ENCODE data around the gene UTP15. TPM values are rescaled to one million over a fixed set of nuclear protein-coding genes. Genes with fewer than 3 reads are reported as not detected.

Gene UTP15
- total RNA-seq, 1 donor from 2014 or later: 19.6 TPM

DNA sequence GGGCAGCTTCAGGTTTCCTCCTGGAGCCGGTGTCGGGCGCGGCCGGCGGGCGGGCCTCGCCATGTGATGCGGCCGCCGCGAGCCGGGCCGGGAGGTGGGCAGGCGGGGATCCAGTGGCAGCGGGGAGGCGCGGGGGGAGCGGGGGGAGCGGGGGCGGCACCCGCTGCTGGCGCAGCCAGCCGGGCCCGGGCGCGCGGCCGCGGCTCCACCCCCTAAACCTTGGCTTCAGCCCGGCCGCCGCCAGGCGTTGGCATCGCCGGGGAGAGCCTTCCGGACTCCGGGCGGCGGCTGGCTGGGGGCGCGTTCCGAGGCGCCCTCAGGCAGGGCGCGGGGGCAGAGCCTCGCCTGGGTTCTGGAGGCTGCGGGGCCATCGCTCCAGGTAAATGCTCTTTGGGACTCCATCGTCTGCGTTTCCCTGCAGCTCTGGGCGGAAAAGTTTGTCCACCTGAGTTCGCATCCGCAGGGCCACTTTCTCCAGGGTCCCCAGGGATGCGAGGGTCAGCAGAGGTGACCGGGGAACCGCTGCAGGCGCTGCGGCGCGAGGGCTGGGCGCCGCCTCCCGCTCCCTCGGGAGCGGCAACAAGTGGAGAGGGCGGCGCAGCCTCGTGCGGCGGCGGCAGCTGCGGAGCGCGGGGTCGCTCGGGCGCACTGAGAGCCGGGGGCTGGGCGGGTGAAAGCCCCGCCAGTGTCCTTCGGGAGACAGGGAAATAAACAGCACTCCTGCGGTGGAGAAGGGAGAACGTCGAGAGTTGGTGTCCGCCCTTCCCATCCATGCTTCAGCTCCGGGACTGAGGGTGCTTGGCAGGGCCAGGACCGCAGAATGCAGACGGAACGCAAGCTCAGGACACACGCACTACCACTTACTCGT lies 60.6 kb downstream of the UTP15 start, which contains the start of gene ARHGEF28:
Gene ARHGEF28 (plus strand): TSS at position 253 of the 868 bp plus-strand sequence. CDS start 58,656 bp downstream, outside the sequence.
- peak within 1 kb of the TSS; percentile 76 for H3K4me3 Mint-ChIP-seq (ENCODE audit: unreplicated experiment)
- TF ChIP-seq, protein P1, sequence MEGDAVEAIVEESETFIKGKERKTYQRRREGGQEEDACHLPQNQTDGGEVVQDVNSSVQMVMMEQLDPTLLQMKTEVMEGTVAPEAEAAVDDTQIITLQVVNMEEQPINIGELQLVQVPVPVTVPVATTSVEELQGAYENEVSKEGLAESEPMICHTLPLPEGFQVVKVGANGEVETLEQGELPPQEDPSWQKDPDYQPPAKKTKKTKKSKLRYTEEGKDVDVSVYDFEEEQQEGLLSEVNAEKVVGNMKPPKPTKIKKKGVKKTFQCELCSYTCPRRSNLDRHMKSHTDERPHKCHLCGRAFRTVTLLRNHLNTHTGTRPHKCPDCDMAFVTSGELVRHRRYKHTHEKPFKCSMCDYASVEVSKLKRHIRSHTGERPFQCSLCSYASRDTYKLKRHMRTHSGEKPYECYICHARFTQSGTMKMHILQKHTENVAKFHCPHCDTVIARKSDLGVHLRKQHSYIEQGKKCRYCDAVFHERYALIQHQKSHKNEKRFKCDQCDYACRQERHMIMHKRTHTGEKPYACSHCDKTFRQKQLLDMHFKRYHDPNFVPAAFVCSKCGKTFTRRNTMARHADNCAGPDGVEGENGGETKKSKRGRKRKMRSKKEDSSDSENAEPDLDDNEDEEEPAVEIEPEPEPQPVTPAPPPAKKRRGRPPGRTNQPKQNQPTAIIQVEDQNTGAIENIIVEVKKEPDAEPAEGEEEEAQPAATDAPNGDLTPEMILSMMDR (IDR thresholded peaks at IDR 0.05): no peak
- H3K27me3 Mint-ChIP-seq (ENCODE audit: unreplicated experiment): no peaks in the 10 kb centered on the region
- H3K36me3 Mint-ChIP-seq (ENCODE audit: unreplicated experiment): peaks cover 3% of the 10 kb centered on the region
- H3K27ac Mint-ChIP-seq (ENCODE audit: unreplicated experiment): peak within 1 kb of the TSS; percentile 83
- H3K9me3 Mint-ChIP-seq (ENCODE audit: unreplicated experiment): no peaks in the 10 kb centered on the region
- peak; percentile 92 for DNase-seq (ENCODE audit: extremely low spot score, unreplicated experiment)
- H3K4me1 Mint-ChIP-seq (ENCODE audit: unreplicated experiment): peaks cover 46% of the 10 kb centered on the region

DNA sequence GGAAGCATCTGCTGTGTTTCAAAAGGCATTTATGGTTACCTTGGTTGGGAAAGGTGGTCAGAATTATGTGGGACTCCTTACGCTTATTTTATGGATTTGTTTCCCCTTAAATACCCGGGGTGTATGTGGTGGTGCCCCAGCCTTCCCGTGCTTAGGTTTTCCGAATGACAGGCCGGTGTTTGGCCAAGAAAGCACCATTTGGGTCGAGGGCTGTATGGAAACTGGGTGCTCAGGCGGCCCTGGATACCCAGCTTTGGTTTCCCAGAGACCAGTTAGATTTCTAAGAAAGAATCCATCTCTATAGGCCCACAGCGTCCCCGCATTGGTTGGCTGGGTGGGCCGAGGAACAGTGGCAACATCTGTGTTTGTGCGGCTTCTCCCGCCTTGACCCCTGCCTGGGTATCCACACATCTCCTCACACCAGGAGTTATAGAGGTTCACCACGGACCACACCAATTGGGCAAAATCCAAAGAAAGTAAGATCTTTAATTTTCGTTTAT lies 61.3 kb downstream of the UTP15 start:
- TF ChIP-seq, protein P1 (IDR thresholded peaks at IDR 0.05): no peak
- no peak for DNase-seq (ENCODE audit: extremely low spot score, unreplicated experiment)
- Mint-ChIP-seq H3K4me3 (ENCODE audit: unreplicated experiment) (peak overlapping the region; percentile 74), H3K36me3 (ENCODE audit: unreplicated experiment) (peaks cover 3% of the 10 kb centered on the region), H3K27me3 (ENCODE audit: unreplicated experiment) (no peaks in the 10 kb centered on the region), H3K9me3 (ENCODE audit: unreplicated experiment) (no peaks in the 10 kb centered on the region), H3K4me1 (ENCODE audit: unreplicated experiment) (peaks cover 50% of the 10 kb centered on the region), H3K27ac (ENCODE audit: unreplicated experiment) (peak overlapping the region; percentile 50)

DNA sequence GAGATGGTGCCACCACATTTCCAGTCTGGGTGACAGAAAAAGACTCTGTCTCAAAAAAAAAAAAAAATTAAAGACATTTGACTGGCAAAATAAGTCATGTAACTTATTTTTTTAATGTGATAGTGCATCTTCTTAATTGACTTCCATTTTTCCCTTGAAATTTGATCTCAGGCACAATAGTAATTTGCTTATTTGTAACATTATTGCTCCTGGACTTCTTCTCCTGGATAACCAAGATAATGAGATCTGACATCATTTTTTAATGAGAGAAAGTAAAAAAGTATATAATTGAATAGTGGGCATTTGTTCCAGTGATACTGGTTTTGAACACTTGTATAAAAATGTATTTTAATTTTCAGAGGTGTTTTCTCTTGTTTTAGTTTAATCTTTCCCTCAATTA lies 63.9 kb downstream of the UTP15 start:
- Mint-ChIP-seq H3K27me3 (ENCODE audit: unreplicated experiment) (no peaks in the 10 kb centered on the region), H3K4me1 (ENCODE audit: unreplicated experiment) (peaks cover 59% of the 10 kb centered on the region), H3K36me3 (ENCODE audit: unreplicated experiment) (peaks cover 4% of the 10 kb centered on the region), H3K27ac (ENCODE audit: unreplicated experiment) (no peak overlapping the region), H3K4me3 (ENCODE audit: unreplicated experiment) (no peak overlapping the region), H3K9me3 (ENCODE audit: unreplicated experiment) (no peaks in the 10 kb centered on the region)
- no peak for DNase-seq (ENCODE audit: extremely low spot score, unreplicated experiment)
- TF ChIP-seq, protein P1 (IDR thresholded peaks at IDR 0.05): no peak

DNA sequence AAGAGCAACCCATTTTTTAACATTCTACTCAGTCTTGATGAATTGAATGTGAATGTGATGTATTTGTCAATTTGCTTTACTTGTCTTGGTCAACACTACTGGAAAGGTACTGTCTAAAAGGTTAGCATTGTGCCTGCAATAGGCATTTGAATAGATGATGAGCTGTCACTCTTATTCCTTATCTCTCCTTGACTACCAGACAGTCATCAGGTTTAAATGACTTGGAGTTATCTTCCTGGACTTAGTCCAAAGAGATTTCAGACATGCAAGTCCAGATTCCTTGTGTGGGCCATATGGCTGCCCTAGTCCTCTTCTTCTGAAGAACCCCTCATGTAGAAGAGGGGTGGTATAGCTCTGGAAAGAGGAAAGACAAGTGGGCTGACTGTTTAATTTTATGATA lies 65.2 kb downstream of the UTP15 start:
- H3K36me3 Mint-ChIP-seq (ENCODE audit: unreplicated experiment): peaks cover 4% of the 10 kb centered on the region
- H3K9me3 Mint-ChIP-seq (ENCODE audit: unreplicated experiment): no peaks in the 10 kb centered on the region
- H3K4me1 Mint-ChIP-seq (ENCODE audit: unreplicated experiment): peaks cover 56% of the 10 kb centered on the region
- H3K4me3 Mint-ChIP-seq (ENCODE audit: unreplicated experiment): no peak overlapping the region
- TF ChIP-seq, protein P1 (IDR thresholded peaks at IDR 0.05): no peak
- H3K27ac Mint-ChIP-seq (ENCODE audit: unreplicated experiment): no peak overlapping the region
- no peak for DNase-seq (ENCODE audit: extremely low spot score, unreplicated experiment)
- no peaks in the 10 kb centered on the region for H3K27me3 Mint-ChIP-seq (ENCODE audit: unreplicated experiment)

DNA sequence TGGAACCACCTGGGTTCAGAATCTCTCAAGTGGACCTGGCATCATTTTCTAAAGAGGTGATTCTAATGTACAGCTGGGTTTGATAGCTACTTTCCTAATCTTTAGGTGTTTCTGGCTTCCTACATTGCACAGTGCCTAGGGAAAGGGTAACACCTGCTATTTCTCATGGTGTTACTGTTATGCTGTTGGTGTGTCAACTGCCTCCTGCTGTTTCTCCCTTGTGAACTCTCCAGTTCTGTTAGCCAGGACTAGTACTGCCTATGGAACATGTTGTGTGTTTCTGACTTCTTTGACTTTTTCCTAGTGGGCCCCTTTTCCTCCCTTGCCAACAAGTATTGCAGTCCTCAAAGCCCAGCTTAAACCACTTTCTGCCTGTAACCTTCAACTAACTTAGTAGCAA lies 66.0 kb downstream of the UTP15 start:
- TF ChIP-seq, protein P1 (IDR thresholded peaks at IDR 0.05): no peak
- no peak for DNase-seq (ENCODE audit: extremely low spot score, unreplicated experiment)
- H3K36me3 Mint-ChIP-seq (ENCODE audit: unreplicated experiment): peaks cover 8% of the 10 kb centered on the region
- H3K9me3 Mint-ChIP-seq (ENCODE audit: unreplicated experiment): no peaks in the 10 kb centered on the region
- H3K27me3 Mint-ChIP-seq (ENCODE audit: unreplicated experiment): no peaks in the 10 kb centered on the region
- peaks cover 62% of the 10 kb centered on the region for H3K4me1 Mint-ChIP-seq (ENCODE audit: unreplicated experiment)
- H3K27ac Mint-ChIP-seq (ENCODE audit: unreplicated experiment): no peak overlapping the region
- H3K4me3 Mint-ChIP-seq (ENCODE audit: unreplicated experiment): no peak overlapping the region
